Measurements from ENCODE around the gene RNU1-3. TPM values are rescaled to one million over a fixed set of nuclear protein-coding genes. Genes with fewer than 3 reads are reported as not detected.
"Not testable (repeated sequence)": the region's sequence is repeated elsewhere in the genome, so short reads cannot be mapped to it uniquely, and the experiment has no call there.

RNU1-3 gene
- total and polyA plus RNA-seq, 2 donors (not counting 1 experiment from before 2014, with no cell fraction given), result 3,997 TPM; not detected in 1

- not testable (repeated sequence) for H3K9me3 ChIP-seq (ENCODE audit: control insufficient read depth, insufficient read depth, low read depth, low read length); H3K27me3 ChIP-seq (ENCODE audit: control insufficient read depth, insufficient read depth, low read length); H2AFZ ChIP-seq (ENCODE audit: low read length); DNase-seq (ENCODE audit: low read depth in 2 of 2); H3K4me3 ChIP-seq (replicated peaks in 1 of 4; ENCODE audit: control extremely low read depth in 1 of 4, insufficient read depth in 1 of 4, low read depth in 3 of 4, low read length in 4 of 4); H3K27ac ChIP-seq (ENCODE audit: insufficient read depth, low read length); H3K4me1 ChIP-seq (ENCODE audit: control insufficient read depth, extremely low read depth, insufficient read depth, low read length); H3K79me2 ChIP-seq (ENCODE audit: control insufficient read depth, insufficient read depth, low read length); H3K9ac ChIP-seq (ENCODE audit: insufficient read depth, low read length); H3K4me2 ChIP-seq (ENCODE audit: extremely low read depth, insufficient read depth, low read length); H4K20me1 ChIP-seq (ENCODE audit: control insufficient read depth, extremely low read depth, insufficient read depth, low read length)
- H3K36me3 ChIP-seq (ENCODE audit: control insufficient read depth, insufficient read depth, low read length), result peaks cover 16% of the 10 kb centered on the region
- TF ChIP-seq CTCF (conservative IDR thresholded peaks at IDR 0.05 in 1 of 2, IDR thresholded peaks at IDR 0.05 in 1 of 2; ENCODE audit: low read depth in 1 of 2, low read length in 2 of 2), result peak in 1 of 2 donors; percentile 2
Measured at GRCh38 chr1:16621681-16622315, 45.0 kb downstream of the RNU1-3 start.

GRCh38 chr1:16621300-16621658 is 45.5 kb downstream of the RNU1-3 start:
- Histone ChIP-seq H3K4me1 (ENCODE audit: control insufficient read depth, extremely low read depth, insufficient read depth, low read length) (no peaks in the 10 kb centered on the region), H3K4me2 (ENCODE audit: extremely low read depth, insufficient read depth, low read length) (no peak overlapping the region), H4K20me1 (ENCODE audit: control insufficient read depth, extremely low read depth, insufficient read depth, low read length) (no peaks in the 10 kb centered on the region), H3K27ac (ENCODE audit: insufficient read depth, low read length) (no peak overlapping the region), H2AFZ (ENCODE audit: low read length) (no peak overlapping the region), H3K9ac (ENCODE audit: insufficient read depth, low read length) (no peak overlapping the region), H3K9me3 (ENCODE audit: control insufficient read depth, insufficient read depth, low read depth, low read length) (no peaks in the 10 kb centered on the region), H3K4me3 (replicated peaks in 1 of 4; ENCODE audit: control extremely low read depth in 1 of 4, insufficient read depth in 1 of 4, low read depth in 3 of 4, low read length in 4 of 4) (no peak overlapping the region), H3K27me3 (ENCODE audit: control insufficient read depth, insufficient read depth, low read length) (no peaks in the 10 kb centered on the region), H3K79me2 (ENCODE audit: control insufficient read depth, insufficient read depth, low read length) (no peaks in the 10 kb centered on the region), H3K36me3 (ENCODE audit: control insufficient read depth, insufficient read depth, low read length) (peaks cover 15% of the 10 kb centered on the region)
- no peak for DNase-seq (ENCODE audit: low read depth in 2 of 2)
- TF ChIP-seq EZH2 (IDR thresholded peaks at IDR 0.05; ENCODE audit: low read length, missing control alignments), result no peak

GRCh38 chr1:16619803-16620501 is 46.8 kb downstream of the RNU1-3 start:
- not testable (repeated sequence) for H3K9ac ChIP-seq (ENCODE audit: insufficient read depth, low read length); H3K27ac ChIP-seq (ENCODE audit: insufficient read depth, low read length); H2AFZ ChIP-seq (ENCODE audit: low read length); H3K4me2 ChIP-seq (ENCODE audit: extremely low read depth, insufficient read depth, low read length); DNase-seq (ENCODE audit: low read depth in 2 of 2); H3K36me3 ChIP-seq (ENCODE audit: control insufficient read depth, insufficient read depth, low read length); H3K4me3 ChIP-seq (replicated peaks in 1 of 4; ENCODE audit: control extremely low read depth in 1 of 4, insufficient read depth in 1 of 4, low read depth in 3 of 4, low read length in 4 of 4); H3K27me3 ChIP-seq (ENCODE audit: control insufficient read depth, insufficient read depth, low read length); H3K79me2 ChIP-seq (ENCODE audit: control insufficient read depth, insufficient read depth, low read length); H3K9me3 ChIP-seq (ENCODE audit: control insufficient read depth, insufficient read depth, low read depth, low read length); H4K20me1 ChIP-seq (ENCODE audit: control insufficient read depth, extremely low read depth, insufficient read depth, low read length); H3K4me1 ChIP-seq (ENCODE audit: control insufficient read depth, extremely low read depth, insufficient read depth, low read length)

- Histone ChIP-seq H3K27me3 (ENCODE audit: control insufficient read depth, insufficient read depth, low read length) (no peaks in the 10 kb centered on the region), H3K9ac (ENCODE audit: insufficient read depth, low read length) (no peak overlapping the region), H4K20me1 (ENCODE audit: control insufficient read depth, extremely low read depth, insufficient read depth, low read length) (no peaks in the 10 kb centered on the region), H3K9me3 (ENCODE audit: control insufficient read depth, insufficient read depth, low read depth, low read length) (no peaks in the 10 kb centered on the region), H3K4me3 (replicated peaks in 1 of 4; ENCODE audit: control extremely low read depth in 1 of 4, insufficient read depth in 1 of 4, low read depth in 3 of 4, low read length in 4 of 4) (no peak overlapping the region), H3K4me2 (ENCODE audit: extremely low read depth, insufficient read depth, low read length) (no peak overlapping the region), H3K36me3 (ENCODE audit: control insufficient read depth, insufficient read depth, low read length) (peaks cover 1% of the 10 kb centered on the region), H3K27ac (ENCODE audit: insufficient read depth, low read length) (no peak overlapping the region), H3K79me2 (ENCODE audit: control insufficient read depth, insufficient read depth, low read length) (no peaks in the 10 kb centered on the region), H2AFZ (ENCODE audit: low read length) (no peak overlapping the region), H3K4me1 (ENCODE audit: control insufficient read depth, extremely low read depth, insufficient read depth, low read length) (peaks cover under 1% of the 10 kb centered on the region)
- no peak for DNase-seq (ENCODE audit: low read depth in 2 of 2)
- TF ChIP-seq CTCF (conservative IDR thresholded peaks at IDR 0.05 in 1 of 2, IDR thresholded peaks at IDR 0.05 in 1 of 2; ENCODE audit: low read depth in 1 of 2, low read length in 2 of 2) (no peak), EZH2 (IDR thresholded peaks at IDR 0.05; ENCODE audit: low read length, missing control alignments) (no peak)
Measured at GRCh38 chr1:16618719-16619118, 48.0 kb downstream of the RNU1-3 start.
